ENCODE data around the gene PLCH1.

- peak; percentile 58 to 77 (median 65) for TF ChIP-seq CTCF (IDR thresholded peaks at IDR 0.05)
- TF ChIP-seq POLR2A (IDR thresholded peaks at IDR 0.05): no peak
These were observed 42.9 kb downstream of the PLCH1 start for GRCh38 chr3:155701882-155702465.

Measured in adrenal gland (tissue), 5 donors.